Ramos (cell line): Measurements from ENCODE around the gene FBXW9.
"Not testable (repeated sequence)": the region's sequence is repeated elsewhere in the genome, so short reads cannot be mapped to it uniquely, and the experiment has no call there.

ENCODE experiments used
- in situ Hi-C: fragments of 300-500 bp; cut with MboI; formaldehyde crosslinking; loops from one replicate; pipeline ENCODE4 v1.14.3; 2022; ENCODE audit warnings: low sequenced_read_pairs; ENCODE audit not compliant: unreplicated experiment

Gene FBXW9

DNA sequence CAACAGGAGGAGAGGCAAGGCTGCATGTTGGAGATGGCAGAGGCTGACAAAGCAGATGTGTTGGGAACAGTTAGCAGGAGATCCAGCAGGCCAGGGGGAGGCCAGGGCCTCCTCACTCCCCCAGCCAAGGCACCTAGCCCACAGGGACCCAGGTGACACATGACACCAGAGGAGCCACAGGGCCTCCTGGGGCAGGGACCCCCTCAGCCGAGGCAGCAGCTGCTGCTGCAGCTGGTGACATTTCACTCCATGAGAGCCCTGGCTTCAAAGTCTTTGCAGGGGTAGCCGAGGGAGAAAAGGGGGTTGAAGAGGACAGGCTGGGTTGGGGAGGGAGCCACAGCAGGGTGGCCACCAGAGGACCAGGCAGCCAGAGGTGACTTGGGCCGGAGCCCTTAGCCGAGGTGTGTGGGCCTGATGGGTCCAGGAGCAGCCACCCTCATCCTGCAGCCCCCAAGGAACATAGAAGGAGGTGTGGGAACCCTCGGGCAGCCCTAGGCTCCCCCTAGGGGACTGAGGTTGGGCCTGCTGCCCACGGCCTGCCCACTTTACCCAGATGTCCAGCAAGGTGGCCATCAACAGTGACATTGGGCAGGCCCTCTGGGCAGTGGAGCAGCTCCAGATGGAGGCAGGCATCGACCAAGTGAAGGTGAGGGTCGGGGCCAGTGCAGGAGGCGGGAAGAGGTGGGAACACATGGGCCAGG is 8.8 kb downstream of the FBXW9 start, which contains the start of gene GNG14:
Gene GNG14, plus strand, starts transcription at position 503 of the 701 bp plus-strand sequence. Its CDS starts 51 bp downstream, at position 554.
- in situ Hi-C loops, result no loop called here

DNA sequence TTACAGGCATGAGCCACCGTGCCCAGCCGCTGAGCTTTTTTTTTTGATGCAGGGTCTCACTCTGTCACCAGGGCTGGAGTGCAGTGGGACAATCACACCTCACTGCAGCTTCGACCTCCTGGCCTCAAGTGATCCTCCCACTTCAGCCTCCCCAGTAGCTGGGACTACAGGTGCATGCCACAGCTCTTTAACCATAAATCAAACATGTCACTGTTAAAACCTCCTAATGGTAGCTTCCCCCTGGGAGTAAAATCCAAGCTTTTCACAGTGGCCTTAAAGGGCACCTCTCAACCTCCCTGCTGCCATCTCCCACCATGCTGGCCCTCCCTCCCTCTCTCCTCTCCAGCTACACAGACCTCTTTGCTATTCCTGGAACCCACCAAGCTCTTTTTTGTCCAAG is 10.6 kb downstream of the FBXW9 start:
- in situ Hi-C loops, result no loop called here

- in situ Hi-C loops, result no loop called here
These were observed 15.1 kb downstream of the FBXW9 start, which contains the start of gene DHPS for GRCh38 chr19:12681074-12681987. Gene DHPS (minus strand): TSS chr19:12681880. CDS start chr19:12681766, 114 bp downstream.

DNA sequence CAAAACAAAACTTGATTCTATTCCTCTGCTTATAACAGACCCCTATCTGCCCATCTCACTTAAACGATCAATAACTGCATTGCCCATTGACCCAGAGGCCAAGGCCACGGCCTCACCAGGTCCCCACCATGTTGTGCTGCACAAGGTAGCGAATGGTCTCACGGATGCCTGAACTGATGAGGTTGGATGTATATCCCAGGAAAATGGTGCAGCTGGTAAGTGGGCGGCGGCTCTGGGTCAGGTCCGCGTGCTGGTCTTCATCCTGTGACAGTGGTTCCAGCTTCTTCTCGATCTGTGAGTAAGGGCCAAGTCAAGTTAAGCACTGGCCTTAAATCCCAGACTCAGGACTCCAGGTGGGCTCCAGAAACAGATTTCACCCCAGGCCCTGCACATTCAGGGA is 16.4 kb downstream of the FBXW9 start:
- in situ Hi-C loops, result no loop called here

DNA sequence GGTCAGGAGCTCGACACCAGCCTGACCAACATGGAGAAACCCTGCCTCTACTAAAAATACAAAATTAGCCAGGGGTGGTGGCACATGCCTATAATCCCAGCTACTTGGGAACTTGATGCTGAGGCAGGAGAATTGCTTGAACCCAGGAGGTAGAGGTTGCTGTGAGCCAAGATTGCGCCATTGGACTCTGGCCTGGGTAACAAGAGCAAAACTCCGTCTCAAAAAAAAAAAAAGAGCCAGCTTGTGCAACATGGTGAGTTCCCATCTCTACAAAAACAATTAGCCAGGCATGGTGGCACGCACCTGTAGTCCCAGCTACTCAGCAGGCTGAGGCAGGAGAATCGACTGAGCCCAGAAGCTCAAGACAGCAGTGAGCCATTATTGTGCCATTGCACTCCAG is 18.4 kb downstream of the FBXW9 start:
- in situ Hi-C loops, result not testable (repeated sequence)

GRCh38 chr19:12676928-12677327 is 19.5 kb downstream of the FBXW9 start:
- in situ Hi-C loops, result no loop called here

DNA sequence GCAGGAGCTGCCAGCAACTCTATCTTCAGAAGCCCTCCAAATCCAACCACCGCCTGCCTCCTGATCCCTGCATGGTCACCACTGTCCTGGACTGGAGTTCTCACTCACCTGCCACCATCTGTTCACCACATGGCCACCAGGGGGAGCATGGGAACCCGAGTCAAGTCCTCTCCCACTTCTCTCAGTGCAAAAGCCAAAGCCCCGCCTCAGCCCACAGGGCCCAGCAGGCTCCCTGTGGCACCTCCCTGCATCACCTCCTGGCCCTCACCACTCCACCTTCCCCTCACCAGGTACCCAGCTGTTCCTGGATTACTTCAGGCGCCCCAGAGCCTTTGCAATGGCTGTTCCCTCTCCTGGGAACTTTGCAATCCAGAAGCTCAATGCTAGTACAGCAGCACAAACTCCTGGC is 20.0 kb downstream of the FBXW9 start:
- in situ Hi-C loops, result no loop called here

DNA sequence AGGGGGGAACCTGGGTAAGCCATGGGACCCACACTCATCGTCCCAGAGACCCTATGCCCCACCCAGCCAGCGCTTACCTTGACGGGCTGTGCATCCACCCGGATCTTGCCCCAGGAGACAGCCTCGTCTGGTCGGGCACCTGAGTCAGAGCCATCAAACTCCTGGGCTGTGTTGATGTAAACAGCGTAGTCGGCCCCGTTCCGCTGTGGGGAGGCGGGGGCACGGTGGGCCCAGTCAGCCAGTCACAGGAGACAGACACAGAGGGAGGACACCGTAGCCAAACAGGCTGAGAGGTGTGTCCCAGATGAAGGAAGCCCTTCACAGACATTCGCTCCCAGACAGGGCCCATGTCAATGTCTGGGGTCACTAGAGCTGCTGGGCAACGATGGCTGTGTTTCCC is 20.5 kb downstream of the FBXW9 start:
- in situ Hi-C loops, result no loop called here

- in situ Hi-C loops, result no loop called here
These were observed 21.0 kb downstream of the FBXW9 start for GRCh38 chr19:12675399-12675798.

DNA sequence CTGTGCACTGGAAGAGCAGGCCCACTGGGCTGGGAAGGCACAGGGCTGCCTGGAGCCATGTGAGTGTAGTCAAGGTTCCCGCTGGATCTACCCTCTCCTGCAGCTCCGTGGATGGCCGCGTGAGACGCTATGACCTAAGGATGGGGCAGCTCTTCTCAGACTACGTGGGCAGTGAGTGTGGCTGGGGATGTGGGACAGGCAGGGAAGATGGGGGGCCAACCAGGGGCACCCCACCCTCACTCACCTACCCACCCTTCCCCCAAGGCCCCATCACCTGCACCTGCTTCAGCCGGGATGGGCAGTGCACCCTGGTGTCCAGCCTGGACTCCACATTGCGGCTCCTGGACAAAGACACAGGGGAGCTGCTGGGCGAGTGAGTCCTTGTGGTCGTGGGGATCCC is 23.7 kb downstream of the FBXW9 start:
- in situ Hi-C loops, result loop anchor here (5.0 kb wide), 1 partner anchor 110 kb away; no protein-coding TSS in a partner anchor

GRCh38 chr19:12670159-12670928 is 26.1 kb downstream of the FBXW9 start:
- in situ Hi-C loops, result loop anchor here (5.0 kb wide), 1 partner anchor 108 kb away; no protein-coding TSS in a partner anchor

- in situ Hi-C loops, result loop anchor here (5.0 kb wide), 1 partner anchor 107 kb away; no protein-coding TSS in a partner anchor
These were observed 26.9 kb downstream of the FBXW9 start for GRCh38 chr19:12669270-12670158.

DNA sequence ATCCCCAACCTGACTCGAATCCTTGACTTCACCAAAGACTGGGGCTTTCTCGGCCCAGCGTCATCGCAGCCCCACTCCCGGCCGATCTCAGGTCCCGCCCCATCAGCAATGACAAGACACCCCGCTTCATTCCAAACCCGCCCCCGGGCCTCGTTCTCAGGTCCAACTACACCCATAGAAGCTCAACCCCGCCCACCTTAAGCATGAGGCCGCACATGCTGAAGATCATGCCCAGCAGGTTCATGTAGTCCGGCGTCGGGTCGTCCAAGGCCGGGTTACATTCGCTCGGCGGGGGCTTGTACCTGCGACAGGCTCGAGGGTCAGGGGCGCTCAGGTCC is 27.5 kb downstream of the FBXW9 start:
- in situ Hi-C loops, result no loop called here

- in situ Hi-C loops, result no loop called here
These were observed 28.1 kb downstream of the FBXW9 start for GRCh38 chr19:12668346-12668745.

DNA sequence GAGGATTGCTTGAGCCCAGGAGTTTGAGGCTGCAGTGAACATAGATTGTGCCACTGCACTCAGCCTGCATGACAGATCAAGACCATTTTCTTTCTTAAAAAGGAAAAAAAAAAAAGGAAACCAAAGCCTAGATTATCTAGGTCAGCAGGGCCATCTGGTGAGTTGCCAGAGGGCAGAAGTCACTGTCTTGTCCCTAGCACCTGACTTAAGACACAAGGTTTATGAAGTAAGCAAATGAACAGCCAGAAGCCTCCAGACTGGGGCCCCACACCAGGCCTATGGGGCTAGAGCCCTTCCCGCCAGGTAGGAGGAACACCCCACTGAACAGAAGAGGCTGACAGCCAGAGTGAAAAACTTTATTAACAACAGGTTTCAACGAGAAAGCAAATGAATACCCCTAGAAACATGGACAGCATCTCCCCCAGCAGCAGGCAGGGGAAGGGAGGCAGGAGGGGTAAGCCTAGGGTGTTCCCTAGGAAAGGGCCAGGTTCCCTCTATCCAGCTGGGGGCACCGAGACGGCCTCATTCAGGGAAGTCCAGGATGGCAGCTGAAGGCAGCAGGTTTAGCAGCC is 28.6 kb downstream of the FBXW9 start:
- in situ Hi-C loops, result no loop called here

GRCh38 chr19:12666265-12667048 is 30.0 kb downstream of the FBXW9 start, which contains the start of the genes MAN2B1 and WDR83:
Gene MAN2B1 (minus strand): TSS chr19:12666742. CDS start chr19:12666701, 41 bp downstream.
Gene WDR83 (plus strand): TSS chr19:12666807. CDS start chr19:12669791, 2,984 bp downstream.
- in situ Hi-C loops, result no loop called here

DNA sequence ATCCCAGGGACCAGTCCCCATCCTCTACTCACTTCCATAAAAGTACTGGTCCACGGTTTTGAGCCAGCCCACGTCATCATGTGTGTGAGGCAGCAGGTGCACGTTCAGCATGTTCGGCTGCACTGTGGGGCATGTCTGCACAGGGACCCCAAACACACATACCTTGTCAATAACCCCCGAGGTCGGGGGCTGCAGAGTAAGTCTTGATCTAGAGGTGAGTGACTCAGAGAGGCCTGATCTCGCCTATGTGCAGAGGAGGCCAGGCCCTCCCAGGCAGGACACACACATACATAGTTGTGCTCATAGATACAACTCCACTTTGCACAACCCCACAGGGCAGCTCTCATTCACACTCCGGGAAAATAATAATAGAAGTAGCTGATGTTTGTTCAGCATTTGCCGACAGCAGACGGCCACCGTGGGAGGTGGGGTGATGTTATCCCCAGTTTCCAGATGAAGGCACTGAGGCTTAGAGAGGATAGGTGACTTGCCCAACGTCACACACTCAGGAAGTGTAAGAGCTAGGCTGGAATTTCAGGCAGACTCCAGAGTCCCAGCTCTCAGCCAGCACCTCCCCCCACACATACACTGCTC is 30.7 kb downstream of the FBXW9 start:
- in situ Hi-C loops, result no loop called here

- in situ Hi-C loops, result no loop called here
These were observed 31.2 kb downstream of the FBXW9 start for GRCh38 chr19:12665281-12665573.
